Stimulated activated CD8-positive, alpha-beta memory T cell treated with anti-CD3 and anti-CD28 coated beads, Interleukin-7, amount 100 ng/mL, for 48 hours (primary cell): ENCODE measurements around the gene FEZF1.
"Not testable (repeated sequence)": the region's sequence is repeated elsewhere in the genome, so short reads cannot be mapped to it uniquely, and the experiment has no call there.

Experiments
- DNase-seq, 2 donors: peaks; one replicate each; pipeline ENCODE4 v3.0.0-alpha.2; 2020; ENCODE audit warnings: low read depth in 1 of 2; ENCODE audit errors: extremely low read depth in 1 of 2

FEZF1 gene

DNA sequence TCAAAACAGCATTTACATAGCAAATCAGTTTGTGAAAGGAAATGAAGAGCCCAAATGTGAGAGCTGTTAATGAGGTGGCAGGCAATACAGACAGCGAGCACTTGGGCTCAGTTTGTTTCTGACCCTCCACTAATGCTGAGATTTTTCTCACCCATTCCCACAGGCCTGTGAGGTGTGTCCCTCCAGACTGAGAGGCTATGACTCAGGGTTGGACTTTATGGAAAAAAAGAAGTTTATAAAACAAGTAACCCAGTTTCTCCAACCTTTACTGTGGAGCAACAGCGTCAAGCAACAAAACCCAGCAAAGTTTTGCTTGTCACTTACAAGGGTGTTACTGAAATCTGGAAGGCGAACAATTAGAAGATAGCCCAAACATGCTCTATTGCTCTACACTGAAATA is 4.9 kb upstream of the FEZF1 start:
- no peak for DNase-seq

DNA sequence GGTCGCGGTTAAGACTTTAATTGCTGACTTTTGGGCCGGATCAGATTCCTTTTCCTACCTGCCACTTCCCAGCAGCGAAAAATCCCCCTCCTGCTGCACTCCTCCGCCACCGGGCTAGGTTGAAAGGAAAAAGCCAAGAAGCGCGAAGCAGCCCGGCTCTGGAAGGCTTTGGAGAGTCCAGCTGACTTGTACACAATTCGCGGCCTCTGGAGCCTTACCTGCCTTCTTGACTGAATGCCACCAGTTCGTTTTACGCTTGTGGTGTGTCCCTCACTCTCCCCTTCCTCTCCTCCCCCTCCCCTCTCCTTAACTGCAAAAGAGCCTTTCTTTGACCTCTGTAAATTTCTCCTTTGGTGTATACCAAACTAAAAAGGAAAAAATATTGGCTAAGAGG is 2.7 kb upstream of the FEZF1 start:
- DNase-seq: no peak

DNA sequence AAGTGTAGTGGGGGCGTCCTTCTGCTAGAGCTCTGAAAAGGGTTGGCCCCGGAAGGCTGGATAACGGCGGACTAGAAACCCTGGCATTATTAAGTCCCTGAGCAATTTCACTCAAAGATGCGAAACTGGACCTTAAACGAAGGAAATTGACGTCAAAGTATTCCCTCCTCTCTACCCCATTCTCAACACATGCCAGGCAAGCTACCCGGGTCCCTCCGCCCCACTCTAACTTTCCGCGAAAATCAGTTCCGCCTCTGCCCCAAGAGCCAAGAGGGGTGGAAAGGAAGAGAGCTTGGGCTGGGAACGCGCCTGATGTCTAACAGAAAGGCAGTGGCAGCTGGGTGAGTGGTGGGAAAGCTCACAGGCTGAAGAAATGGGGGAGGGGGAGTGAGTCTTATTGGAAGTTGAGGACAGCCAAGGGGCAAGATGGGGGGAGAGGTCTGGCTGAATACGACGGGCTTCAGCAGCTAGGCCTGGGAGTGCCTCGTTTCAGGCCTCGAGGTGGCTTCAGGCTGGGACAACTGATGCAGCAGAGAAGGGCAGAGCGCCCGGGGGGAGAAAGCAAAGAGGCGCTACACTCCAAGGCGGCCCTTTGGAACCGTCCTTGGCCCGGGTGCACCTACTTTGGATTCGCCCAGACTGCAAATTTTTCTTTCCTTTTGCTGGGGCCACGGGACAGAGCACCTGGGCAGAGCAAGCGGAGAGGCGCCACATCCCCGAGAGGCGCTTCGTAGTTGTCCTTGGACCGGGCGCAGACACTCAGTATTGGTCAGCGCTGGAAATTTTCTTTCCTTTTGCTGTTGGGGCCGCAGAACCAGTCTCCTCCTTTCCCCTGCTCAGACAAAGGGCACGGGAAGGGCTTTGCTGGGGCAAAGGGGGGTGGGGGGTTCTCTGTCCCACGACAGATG is 2.0 kb upstream of the FEZF1 start:
- no peak for DNase-seq

DNA sequence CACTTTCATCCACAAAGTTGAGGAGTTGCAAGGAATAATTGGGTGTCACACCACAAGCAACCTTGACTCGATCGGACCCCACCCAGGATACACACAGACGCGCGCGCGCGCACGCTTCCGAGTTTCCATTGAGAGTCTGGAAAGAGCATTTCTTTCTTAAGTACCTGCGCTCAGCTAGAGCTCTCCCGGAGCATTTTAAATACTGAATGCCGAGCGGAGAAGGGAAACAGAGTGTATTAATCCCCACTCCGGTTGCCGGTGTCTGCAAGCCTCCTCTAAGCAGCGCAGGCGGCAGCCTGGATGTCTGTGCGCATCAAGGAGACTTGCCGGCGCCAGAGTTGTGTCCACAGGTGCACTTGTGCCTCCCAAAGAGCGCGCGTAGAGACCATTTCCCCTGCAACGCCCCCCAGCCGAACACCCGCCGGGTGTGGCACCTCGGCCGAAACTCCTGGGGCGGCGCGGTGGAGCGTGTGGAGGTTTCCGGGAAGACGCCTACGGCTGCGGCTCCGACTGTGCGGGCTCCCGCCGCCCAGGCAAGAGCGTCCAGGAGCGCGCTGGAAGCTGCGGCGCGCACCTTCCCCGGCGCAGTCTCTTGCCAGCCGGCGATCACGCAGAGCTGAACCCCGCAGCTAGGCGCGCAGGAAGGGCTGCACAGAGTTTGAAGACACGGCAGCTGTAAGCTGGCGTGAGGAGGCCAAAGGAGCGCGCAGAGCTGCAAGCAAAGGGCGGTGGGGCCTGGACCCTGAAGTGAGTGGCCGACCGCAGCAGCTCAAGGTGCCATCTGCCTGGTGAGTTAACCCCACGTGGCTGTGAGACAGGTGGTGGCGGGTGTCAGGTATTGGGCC is 1.1 kb upstream of the FEZF1 start:
- no peak for DNase-seq

DNA sequence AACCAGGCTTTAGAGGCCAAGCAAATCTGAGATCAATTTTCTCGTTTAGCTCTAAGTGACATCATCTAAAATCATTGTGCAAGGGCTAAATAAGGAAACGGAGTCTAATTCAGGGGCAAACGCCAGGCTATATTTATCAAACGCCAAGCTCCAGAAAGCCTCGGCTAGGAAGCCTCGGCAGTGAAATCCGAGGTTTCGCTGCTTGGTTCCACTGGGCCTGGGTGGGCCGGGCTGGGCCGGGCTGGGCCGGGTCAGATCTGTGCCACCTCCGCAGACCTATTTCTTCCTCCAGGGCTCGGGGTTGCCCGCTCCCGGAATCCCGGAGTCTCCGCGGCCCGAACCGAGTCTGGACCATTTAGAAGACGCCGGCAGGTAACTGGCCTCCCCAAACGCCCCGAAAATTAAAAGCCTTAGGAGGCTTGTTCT is 459 bp upstream of the FEZF1 start:
- DNase-seq: no peak

DNA sequence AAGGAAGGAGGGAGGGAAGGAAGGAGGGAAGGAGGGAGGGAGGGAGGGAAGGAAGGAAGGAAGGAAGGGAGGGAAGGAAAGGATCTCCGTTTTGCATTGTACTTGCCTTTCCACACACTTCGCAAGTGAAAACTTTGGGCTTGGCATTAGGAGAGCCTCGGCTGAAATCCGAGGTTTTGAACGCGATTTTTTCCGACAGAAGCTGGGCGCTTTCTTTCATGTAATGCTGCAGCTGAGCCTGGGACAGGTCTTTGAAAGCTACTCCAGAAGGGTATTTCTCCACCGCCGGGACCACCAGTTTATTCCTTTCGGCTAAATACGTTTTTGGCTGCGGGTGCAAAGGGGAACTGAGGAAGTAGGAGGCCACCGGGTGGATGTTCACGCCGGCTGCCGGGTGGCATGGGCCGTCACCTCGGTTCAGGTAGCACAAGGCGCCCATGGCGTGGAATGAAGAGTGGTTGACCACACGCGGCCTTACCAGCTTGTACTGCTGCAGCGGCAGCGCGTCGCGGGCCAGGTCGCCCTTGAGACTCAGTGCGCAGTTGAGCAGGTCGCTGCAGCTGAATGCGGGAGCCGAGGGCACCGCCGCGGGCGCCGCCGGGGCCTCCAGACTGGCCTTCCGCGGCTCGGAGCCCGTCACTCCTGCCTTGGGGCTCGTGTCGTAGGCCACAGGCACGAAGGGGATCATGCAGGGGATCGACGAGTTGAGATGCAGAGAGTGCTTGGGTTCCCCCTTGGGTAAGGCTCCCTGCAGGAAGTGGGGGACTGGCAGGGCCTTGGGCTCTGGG is 825 bp downstream of the FEZF1 start:
- no peak for DNase-seq

DNA sequence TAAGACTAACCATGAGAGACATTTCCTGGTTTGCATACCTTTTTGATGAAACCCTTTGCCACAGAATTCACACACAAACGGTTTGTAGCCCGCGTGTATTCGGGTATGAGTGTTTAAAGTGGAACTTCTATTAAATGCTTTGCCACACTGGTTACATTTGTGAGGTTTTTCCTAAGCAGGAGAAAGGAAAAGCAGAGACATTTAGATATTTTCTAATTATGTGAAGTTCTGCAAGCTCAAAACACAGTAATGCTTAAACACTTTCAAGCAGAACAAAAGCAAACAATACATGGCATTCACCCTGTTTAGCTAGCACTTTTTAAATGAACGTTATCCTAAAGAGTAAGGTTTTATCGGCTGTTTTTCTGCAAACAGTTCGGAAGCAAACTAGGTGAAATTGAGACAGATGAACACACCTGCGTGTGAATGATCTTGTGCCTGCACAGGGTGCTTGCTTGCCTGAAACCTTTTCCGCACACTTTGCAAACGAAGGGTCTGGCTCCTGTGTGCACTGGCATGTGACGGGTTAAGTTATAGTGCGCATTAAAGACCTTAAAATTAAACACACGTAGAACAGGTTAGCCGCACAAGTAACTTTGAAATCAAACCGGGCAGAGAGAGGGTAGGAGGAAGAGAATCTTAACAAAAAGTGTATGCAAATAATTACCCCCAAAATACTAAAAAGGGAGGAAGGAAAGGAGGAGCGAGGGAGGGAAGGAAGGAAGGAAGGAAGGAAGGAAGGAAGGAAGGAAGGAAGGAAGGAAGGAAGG is 1.6 kb downstream of the FEZF1 start:
- no peak for DNase-seq

DNA sequence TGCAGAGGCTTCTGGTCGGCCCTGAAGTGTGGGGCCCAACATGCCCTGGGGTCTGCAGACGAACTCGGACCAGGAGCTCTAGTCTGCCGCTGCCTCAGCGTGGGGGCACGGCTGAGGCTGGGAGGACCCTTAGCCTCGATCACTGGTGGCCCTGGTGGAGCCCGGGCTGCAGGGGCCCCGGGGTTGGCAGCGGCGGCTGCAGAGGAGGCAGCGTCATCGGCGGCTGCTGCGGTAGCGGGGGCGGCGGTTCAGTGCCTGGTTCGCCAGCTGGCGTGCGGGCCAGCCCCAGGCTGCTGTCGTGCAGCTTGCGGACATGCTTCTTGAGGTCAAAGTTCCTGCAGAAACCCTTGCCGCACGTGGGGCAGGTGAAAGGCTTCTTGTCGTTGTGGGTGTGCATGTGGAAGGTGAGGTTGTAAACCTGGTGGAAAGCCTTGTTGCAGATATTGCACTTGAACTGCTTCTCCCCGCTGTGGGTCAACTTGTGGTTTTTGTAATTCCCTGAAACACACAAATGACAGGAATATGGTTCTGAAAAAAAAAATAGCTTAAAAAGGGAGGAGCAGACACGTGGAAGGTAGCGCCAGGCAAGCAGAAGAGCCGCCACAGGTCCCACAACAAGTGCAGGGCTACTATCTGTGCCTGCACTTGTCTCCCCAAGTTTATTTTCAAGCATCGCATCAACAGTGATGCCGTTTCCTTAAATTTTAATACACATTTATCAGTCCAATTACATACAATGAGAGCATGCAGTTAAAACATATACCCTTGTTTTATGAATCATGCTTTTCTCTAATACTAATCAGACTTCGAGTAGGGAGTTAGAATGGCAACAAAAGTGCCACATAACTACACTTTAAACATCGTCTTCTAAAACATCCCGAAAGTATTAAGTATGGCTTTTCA is 2.4 kb downstream of the FEZF1 start:
- DNase-seq: no peak

DNA sequence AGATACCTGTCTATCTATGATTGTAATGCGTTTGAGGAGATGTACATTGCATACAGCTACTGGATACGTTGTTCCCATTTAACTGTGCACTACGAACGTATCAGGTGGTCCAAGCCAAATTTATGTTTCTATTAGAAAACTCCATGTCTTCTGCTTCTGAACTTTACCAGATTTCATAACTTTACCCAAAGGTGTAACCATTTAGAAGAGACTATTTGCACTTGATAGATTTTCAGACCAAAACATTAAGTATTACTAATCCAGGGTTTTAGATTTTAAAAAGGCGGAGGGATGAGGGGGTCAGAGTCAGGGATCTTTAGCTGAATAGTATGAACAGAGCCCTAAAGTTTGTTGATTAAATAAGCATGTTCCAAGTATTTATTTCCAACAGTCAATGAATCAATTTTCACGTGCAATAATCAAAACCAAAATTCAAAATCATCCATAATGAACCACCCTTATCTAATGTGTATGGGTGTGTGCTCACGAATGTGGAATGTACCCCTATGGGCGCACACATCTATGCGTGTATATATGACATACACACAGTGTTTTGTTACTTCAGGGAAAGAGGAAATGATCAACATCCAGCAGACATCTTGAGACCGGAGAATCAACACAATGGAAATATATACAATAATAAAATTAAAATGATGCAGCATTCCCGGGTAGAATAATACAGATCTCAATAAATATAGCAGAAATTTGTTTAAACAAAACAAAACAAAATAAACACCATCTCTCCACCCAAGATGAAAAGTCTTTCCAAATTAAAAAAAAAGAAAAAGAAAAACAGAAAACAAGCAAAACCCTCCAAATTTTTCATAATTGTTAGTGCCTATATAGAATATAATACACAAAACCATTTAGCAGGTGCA is 3.4 kb downstream of the FEZF1 start:
- no peak for DNase-seq

DNA sequence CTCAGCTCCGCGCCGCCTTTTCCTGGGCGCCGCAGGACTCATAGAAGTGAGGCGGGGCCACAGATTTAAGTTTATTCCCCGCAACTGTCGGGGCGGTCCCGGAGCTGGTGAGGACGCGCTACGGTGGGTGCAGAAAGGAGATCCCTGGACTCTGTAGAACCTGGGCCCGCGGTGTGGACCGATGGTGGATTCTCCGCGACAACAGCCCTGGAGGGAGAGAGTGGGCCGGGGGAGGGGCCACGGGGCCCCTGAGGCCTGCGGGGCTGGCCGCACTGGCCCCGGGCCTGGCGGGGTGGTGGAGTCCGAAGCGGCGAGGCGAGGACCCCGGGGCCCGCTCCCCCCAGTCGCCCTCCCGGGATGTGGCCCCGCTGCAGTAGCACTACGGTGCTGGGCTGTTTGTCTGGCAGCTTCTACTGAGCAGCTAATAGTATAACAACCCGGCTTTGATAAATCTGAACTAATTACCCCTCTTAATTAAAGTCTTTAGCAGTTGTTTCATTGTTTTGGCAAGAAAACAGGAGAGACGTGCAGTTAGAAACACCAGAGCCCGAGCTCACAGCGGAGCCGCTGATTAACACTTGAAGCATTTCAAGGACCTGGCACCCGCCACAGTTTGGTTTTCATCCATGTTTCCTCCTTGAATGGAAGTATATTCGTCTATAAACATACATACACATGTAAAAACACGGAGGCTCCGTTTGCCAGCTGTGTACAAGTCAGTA is 4.2 kb downstream of the FEZF1 start:
- no peak for DNase-seq

DNA sequence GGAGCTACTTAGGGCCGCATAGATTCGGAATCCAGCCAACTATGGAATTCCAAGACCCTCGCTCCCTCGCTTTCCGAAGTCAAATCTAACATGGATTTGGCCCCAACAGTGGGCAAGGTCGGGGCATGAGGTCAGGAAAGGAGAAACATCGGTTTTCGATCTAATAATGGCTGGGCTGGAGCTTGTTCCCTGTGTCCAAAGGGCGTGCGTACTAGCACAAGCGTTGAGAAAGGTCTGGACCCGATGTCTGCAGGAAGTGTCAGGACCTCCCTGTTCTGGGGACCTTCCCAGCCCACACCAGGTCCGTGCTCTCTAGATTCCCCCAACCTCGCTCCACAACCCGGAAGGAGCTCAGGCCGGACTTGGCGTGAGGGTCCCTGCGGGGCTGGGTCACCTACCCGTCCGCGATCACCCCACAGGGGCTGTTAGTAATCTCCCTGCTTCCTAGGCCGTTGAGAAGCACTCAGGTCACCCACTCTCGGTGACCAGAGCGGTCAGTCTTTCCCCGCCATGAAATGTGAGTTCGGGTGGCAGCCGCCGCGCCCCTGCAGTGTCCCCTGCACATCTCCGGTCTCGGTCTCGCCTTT is 4.8 kb downstream of the FEZF1 start:
- no peak for DNase-seq

DNA sequence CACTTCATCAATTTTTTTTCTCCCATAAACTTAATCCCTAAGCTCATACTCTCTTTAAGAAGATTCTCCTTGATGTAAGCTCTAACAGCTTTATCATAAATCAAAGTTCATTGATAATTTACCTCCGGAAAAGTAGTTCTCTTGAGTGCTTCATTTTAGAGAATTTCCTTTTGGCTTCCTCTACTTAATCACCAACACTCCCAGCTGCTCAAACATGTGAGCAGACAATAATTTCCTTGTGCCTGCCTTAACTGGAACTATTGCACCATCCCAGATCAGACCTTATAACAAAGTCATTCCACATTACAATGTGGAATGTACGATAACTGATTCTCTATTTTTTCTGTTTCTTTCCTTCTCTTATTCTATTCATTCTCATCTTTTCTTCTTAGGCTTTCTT is 5.9 kb downstream of the FEZF1 start:
- no peak for DNase-seq

DNA sequence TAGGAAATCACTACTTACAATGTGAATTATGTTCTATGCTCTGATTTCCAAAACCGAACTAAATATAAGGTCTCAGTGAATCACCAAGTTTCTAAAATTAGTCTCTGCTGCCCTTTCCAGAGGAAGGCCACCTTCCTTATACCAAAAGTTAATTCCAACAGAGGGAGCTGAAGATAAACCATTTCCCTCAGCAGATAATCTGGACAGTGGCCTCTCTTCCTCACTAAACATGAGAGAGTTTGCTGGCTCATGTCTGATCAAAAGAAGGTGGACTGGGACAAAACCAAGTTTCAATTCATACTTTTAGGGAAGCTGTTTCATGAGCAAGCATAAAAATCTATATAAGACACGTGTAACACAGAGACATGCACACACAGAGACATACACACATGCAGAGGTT is 6.4 kb downstream of the FEZF1 start:
- DNase-seq: no peak

DNA sequence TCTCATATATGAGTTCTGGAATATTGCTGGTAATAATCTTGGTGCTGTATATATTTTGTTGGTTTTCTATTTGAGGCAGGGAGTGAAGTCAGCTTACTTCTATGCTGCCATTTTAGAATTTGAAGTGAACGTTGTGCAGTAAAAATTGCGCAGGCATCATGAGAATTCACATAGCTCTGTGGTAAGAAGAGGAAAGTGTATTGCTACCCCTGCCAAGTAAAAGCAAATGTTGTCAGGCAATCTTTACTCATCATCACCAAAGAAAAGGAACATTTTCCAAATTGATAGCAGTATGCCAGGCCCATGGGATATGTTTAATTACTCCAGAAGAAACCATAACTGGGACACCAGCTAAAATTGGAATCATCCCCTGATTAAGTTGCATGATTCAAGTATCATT is 13.4 kb downstream of the FEZF1 start:
- no peak for DNase-seq

DNA sequence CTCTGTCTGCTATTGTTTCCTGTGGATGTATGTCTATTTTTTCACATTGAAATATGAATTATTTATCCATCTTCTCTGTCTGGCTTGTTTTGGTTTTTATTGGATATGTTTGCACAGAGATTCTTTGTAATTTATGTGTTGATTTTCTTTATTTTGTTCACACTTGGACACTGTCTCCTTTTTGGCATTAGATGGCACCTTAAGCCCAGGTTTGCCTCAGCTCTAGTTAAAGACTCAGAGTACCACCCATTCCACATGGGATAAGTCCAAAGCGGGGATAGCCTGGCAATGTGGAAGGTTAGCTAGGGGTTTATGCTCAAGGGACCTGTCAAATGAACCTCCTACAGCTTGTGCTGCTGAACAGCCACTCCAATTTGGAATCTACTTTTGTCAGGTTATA is 14.1 kb downstream of the FEZF1 start:
- no peak for DNase-seq

DNA sequence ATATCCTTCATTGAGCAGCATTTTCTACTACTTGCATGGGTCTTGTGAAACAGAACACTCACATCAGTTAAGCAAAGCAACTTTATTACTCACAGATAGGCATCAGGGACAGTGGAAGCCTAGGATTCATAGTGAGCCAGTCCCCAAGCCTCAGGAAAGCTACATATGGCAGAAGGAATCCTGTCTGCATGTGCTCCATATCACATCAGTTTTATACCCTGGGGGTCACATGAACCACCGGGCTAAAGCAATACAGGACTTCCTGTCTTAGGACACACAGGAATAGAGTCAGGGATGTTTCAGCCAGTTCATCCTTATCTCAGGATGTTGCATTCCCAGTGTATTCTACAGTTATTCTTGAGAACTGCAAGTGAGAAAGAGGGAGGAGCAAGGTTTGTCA is 15.1 kb downstream of the FEZF1 start:
- no peak for DNase-seq

DNA sequence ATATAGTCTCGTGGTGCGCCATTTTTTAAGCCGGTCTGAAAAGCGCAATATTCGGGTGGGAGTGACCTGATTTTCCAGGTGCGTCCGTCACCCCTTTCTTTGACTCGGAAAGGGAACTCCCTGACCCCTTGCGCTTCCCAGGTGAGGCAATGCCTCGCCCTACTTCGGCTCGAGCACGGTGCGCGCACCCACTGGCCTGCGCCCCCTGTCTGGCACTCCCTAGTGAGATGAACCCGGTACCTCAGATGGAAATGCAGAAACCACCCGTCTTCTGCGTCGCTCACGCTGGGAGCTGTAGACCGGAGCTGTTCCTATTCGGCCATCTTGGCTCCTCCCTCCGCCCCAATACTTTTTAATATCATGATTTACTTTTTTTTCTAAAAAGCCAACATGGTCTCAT is 19.9 kb downstream of the FEZF1 start:
- not testable (repeated sequence) for DNase-seq

DNA sequence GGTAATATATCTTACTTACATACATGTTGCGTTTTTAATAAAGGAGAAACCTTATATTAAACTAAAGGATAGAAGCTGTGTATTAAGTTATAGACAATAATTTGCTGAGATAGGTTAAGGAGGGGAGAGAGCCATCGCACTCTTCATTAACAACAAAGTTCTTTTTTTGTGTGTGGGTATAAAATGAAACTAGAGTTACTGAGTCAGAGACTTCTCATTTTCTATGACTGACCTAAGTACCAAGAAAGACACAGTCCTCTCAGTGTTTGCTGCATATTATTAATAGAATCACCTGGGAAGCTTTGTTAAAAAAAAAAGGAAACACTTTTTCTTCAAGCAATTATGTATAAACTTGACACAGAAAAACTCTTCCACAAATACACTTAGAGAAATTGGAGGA is 31.4 kb downstream of the FEZF1 start:
- DNase-seq: no peak
